NB4 (cell line): ENCODE measurements around the gene STX16.
A peak's percentile ranks its signal among the peaks of the same experiment; 100 is the strongest.

Experiments used
- DNase-seq: peaks from one replicate; pipeline ENCODE4 v3.0.0; 2010; ENCODE audit warnings: low read depth
- H3K4me3 ChIP-seq: one replicate; pipeline ENCODE4 v1.5.1; 2011; ENCODE audit warnings: mild to moderate bottlenecking, low read depth, low read length, moderate library complexity
- CTCF ChIP-seq: IDR thresholded peaks from one replicate; pipeline ENCODE4 v1.5.1; 2012; ENCODE audit warnings: low read depth, low read length
- MAX ChIP-seq: IDR thresholded peaks from 2 replicates; pipeline ENCODE4 v1.6.1; 2011; ENCODE audit warnings: low read depth, low read length
- MYC ChIP-seq: IDR thresholded peaks from 2 replicates; pipeline ENCODE4 v1.6.1; 2011; ENCODE audit warnings: low read depth, low read length
- POLR2A ChIP-seq: IDR thresholded peaks from 2 replicates; pipeline ENCODE4 v1.6.1; 2011; ENCODE audit warnings: mild to moderate bottlenecking; ENCODE audit not compliant: insufficient read length; ENCODE audit errors: extremely low read depth

The STX16 gene

GRCh38 chr20:58705208-58705926 is 54.3 kb downstream of the STX16 start:
- TF ChIP-seq MYC (no peak), POLR2A (no peak), CTCF (no peak), MAX (no peak)
- H3K4me3 ChIP-seq, result no peak overlapping the region
- DNase-seq, result no peak

GRCh38 chr20:58706150-58706892 is 55.2 kb downstream of the STX16 start:
- TF ChIP-seq CTCF (no peak), POLR2A (no peak), MYC (no peak), MAX (no peak)
- H3K4me3 ChIP-seq, result no peak overlapping the region
- DNase-seq, result no peak

GRCh38 chr20:58706975-58707681 is 56.0 kb downstream of the STX16 start:
- no peak for DNase-seq
- no peak for TF ChIP-seq CTCF

GRCh38 chr20:58707770-58708169 is 56.7 kb downstream of the STX16 start:
- no peak overlapping the region for H3K4me3 ChIP-seq
- no peak for TF ChIP-seq CTCF
- no peak for TF ChIP-seq MAX
- no peak for TF ChIP-seq POLR2A
- no peak for TF ChIP-seq MYC
- no peak for DNase-seq

More at GRCh38 chr20:58706975-58707681, 56.0 kb downstream of the STX16 start:
- H3K4me3 ChIP-seq, result no peak overlapping the region

GRCh38 chr20:58708246-58708931 is 57.3 kb downstream of the STX16 start:
- H3K4me3 ChIP-seq, result no peak overlapping the region
- DNase-seq, result peak; percentile 0
- TF ChIP-seq CTCF (no peak), POLR2A (no peak), MYC (no peak), MAX (no peak)
